Measurements from ENCODE around the gene FOXO3.
"Not testable (repeated sequence)": the region's sequence is repeated elsewhere in the genome, so short reads cannot be mapped to it uniquely, and the experiment has no call there.

FOXO3 gene

DNA sequence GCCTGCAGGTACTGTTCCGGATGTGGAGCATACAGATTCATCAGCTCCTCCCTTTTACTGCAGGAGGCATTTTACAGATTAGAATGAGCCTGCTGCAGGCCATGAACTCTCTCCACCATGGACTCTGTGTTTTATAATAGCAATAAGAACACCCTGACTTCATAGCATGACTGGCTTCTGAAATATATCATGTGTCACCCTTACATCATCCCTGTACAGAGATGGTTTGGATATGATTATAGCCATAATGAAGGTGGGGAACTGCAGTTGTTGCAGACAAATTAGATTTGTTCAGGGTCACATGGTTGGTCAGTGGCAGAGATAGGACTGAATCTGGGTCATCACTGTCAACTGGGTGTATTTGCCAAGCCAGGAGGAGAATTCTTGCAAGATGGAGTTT is 100.7 kb downstream of the FOXO3 start:
- DNase-seq (ENCODE audit: low read depth), result no peak

DNA sequence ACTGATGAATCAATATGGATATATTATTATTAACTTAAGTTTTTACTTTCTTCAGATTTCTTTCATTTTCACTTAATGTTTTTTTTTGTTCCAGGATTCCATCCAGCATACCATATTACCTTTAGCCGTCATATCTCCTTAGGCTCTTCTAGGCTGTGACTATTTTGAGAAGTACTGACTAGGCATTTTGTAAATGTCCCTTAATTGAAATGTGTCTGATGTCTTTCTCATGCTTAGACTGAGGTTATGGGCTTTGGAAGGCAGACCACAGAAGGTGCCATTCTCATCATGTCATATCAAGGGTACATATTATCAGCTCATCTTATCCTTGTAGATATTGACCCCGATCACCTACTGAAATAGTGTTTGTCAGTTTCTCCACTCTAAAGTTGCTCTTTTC is 101.3 kb downstream of the FOXO3 start:
- no peak for DNase-seq (ENCODE audit: low read depth)

DNA sequence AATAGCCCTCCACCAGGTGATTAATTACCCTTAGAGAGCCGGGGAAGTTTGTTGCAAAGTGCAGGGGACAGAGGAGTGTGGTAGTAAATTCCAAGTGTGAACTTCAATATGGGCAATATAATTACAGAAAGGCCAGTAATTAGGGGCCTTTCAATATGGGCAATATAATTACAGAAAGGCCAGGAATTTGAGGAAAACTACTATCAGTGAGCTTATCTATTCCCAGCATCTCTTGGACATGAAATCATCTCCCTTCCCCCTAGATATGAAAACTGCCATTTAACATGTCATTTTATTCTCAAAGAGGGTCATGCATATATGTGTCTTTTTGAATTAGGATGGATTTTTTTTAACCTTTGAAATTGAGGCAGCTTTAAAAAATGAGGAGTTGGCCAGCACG is 102.0 kb downstream of the FOXO3 start:
- DNase-seq (ENCODE audit: low read depth), result no peak

DNA sequence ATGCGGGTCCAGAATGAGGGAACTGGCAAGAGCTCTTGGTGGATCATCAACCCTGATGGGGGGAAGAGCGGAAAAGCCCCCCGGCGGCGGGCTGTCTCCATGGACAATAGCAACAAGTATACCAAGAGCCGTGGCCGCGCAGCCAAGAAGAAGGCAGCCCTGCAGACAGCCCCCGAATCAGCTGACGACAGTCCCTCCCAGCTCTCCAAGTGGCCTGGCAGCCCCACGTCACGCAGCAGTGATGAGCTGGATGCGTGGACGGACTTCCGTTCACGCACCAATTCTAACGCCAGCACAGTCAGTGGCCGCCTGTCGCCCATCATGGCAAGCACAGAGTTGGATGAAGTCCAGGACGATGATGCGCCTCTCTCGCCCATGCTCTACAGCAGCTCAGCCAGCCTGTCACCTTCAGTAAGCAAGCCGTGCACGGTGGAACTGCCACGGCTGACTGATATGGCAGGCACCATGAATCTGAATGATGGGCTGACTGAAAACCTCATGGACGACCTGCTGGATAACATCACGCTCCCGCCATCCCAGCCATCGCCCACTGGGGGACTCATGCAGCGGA is 102.9 kb downstream of the FOXO3 start:
- not testable (repeated sequence) for DNase-seq (ENCODE audit: low read depth)

DNA sequence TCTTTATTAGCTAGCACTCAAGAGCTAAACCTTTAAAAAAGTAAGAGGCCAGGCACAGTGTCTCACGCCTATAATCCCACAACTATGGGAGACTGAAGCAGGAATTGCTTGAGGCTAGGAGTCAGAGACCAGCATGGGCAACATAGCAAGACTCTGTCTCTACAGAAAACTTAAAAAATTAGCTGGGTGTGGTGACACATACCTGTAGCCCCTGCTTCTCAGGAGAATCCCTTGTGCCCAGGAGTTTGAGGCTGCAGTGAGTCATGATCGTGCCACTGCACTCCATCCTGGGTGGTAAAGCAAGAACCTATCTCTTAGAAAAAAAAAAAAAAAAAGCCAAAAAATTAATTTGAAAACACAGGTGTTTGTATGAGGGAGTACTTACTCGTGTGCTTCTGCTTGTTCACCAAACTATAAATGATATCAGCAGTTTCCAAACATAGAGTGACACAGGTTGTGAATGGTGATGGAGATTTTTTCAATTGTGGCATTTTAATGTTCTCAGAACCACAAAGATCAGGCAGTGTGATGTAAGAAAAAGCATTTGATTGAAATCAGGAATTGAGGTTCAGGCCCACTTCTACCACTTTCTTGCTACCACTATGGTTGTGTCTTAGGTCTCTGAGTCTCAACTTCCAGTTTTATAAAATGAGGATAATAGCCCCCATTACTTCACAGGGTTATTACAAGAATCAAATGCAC is 104.9 kb downstream of the FOXO3 start:
- DNase-seq (ENCODE audit: low read depth), result no peak

DNA sequence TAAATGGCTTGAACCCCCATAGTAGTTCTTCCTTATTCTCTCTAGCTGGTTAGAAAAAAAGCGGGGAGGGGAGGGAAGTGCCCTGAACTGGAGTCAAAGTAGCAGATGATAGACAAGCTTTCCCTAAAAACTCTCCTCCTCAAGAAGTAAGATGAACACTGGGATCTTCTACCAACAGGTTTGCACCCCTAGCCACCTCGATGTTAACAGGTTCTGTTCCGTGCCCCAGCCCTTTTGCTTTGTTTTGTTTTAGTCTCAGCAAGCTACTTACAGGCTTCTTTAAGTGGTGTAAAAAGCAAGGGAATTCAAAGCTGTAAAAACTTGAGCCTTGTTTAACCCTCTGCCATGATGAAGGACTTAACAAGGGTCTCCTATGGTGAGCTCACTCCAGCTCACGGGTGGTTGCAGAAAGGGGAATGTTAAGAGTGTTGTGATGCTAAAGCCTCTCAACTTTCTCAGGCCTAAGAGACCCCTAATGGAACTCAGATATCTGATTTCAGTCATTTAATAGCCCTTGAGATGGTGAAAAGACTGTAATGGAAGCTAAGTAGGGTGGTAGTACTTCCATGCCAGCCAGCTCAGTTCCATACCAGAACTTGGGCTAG is 106.0 kb downstream of the FOXO3 start:
- no peak for DNase-seq (ENCODE audit: low read depth)

DNA sequence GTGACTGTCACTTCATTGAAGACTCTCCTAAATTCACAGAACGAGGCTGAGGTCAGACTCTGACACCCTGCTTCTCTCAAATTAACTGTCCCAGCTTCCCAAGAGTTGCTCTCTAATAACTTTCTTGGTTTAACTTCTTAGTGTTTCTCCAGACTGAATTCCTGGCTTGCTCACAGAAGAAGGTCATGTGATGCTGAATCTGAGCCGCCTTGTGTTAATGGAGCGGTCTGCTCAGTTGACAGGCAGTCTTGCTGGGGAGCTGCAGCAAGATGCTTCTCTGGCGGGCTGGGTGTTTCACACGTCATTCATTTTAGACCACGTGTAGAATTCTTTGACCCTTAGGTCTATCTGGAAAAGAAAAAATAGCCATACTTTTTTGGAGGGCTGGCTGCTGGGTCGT is 107.3 kb downstream of the FOXO3 start:
- DNase-seq (ENCODE audit: low read depth), result no peak

DNA sequence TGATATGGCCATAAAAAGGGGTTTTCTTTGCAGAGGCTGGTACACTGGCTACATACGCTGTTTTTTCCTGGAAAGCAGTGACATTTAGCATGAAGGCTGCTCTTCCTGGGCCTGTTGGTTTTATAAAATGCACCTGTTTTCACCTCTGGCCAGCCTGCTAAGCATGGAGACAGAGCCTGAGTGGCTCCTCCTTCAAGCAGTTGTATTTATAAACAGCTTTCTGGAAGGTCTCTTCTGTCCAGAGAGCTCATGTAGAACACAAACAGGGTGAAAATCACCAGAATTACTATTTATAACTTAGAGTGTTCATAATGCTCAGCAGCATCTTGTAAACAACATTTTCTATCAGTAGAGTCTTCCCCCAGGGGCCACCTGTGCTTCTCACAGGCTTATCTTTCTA is 109.0 kb downstream of the FOXO3 start:
- DNase-seq (ENCODE audit: low read depth), result no peak

DNA sequence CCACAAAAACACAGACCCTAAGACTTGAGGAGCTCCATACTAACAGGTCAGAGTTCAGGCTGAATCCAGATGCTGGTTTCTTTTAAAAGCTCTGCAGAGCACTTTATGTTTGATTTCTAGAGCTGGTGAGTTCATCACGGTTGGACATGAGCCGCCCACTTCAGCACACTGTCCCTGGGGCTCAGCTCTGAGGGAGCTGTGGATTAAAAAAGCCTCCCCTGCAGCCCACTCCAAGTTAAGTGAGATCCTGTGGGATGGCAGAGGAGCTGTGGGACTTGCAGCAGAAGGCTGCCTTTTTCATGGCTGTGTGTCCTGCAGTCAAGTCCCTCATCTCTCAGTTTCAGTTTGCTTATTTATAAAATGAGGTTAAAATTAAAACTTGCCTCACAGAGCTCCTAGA is 110.5 kb downstream of the FOXO3 start:
- DNase-seq (ENCODE audit: low read depth), result no peak

DNA sequence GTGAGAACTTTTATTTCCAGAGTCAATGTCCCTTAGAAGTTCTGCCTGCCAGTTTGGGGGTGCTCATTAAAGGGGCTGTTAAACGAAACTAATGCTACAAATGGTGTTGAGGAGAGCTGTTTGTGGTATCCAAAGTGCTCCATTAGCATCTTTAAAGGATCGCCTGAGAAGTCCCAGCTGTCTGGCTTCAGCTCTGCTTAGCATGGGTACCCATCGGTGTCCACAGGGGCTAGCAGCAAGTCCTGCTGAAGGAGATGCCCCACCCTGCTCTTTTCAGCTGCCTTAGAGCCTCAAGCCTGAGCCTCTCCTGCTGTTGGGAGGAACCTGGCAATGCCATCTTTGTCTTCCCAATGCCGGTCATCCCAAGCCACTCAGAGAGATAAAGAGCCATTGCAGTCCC is 111.1 kb downstream of the FOXO3 start:
- DNase-seq (ENCODE audit: low read depth), result no peak

DNA sequence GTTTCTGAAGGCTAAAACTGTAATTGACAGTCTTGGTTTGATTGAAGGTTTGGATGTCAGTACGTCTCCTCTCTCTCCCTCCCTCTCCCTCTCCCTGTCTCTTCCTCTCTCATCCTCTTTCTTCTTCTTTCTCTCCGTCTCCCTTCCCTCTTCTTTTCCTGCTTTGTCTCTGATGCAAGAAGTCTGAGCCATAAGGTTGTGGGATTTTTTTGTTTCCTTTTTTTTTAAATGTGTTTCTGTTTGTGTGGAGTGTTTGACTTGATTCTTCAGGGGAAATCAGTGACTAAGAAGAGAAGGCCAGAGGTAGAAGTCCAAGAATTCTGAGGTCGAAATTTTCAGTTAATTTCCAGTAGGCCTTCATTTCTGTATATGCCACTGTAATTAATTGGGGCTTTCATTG is 111.9 kb downstream of the FOXO3 start:
- DNase-seq (ENCODE audit: low read depth), result no peak

DNA sequence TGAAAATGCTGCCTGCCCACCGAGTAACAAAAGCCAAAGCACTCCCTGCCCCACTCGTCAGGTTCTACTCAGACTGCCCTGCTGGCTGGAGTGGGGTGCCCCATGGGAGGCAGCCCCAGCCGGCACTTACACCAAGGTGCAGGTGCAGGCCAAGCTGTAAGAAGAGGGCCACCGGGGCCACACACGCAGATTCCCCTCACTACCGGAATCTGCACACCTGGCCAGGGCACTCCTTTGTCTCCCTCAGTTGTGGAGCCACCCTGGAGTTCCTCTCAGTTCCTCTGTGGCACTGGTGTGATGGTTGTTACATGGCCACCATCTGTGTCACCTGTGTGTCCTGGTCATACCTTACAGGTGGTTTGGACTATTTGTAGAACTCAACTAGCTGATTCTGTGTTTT is 112.4 kb downstream of the FOXO3 start:
- no peak for DNase-seq (ENCODE audit: low read depth)

DNA sequence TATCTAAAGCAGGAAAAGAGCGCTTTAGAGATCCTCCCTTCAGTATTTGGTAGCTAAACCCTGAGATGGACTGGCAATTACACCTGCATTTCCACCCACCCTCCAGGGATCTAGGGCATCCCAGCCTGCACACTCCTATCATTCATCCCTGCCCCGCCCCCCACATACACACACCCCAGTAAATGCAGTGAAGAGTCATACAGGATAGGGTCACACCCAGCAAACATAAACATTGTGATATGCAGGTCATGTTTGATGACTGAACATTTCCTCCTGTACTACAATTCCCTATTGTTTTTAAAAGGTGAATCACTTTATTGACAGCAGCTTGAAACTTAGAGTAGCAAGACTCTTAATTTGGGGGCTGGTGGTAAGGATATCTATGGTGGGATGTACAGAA is 112.9 kb downstream of the FOXO3 start:
- no peak for DNase-seq (ENCODE audit: low read depth)

DNA sequence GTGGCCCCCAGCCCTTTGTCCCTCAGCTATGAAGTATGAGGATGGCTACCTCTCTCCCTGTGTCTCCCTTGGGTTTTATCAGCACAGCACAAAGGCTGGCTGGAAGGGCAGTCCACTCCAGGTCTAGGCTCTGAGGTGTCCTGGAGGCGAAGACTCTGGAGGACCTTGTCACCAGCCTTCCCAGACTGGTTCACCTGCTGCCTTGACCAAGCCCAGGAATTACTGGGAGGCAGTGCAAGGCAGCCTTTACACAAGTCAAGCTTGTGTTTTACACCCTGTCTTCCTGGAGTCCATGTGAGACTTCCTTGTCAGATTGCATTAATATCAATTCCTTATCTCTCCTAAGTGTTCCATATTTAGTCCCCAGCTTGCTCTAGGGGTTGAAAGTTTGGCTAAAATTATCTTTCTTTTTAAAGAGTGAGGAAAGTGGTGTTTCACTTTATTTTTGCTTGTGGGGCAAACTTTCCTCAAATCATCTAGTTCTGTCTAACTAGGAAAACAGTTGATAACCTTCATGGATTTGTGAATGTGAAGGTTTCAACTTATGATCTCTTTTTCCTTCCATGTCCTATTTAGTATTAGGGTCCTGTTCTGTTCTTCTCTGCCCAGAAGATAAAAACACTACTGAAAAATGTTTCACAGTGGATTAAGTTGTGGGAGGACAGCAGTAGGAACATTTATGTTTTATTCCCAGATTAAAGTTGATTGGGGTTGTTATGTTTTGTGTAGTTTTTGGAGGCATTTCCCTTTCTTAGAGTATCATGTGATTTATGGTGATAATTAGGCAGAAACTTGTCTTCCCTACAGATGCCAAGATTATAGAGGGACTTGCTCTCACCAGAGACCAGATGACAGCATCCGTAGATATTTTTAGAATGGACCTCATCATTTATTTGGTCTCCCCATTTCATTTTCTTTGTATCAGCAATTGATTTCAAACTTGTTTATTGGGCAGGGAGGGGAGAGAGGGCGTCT is 114.8 kb downstream of the FOXO3 start:
- no peak for DNase-seq (ENCODE audit: low read depth)

DNA sequence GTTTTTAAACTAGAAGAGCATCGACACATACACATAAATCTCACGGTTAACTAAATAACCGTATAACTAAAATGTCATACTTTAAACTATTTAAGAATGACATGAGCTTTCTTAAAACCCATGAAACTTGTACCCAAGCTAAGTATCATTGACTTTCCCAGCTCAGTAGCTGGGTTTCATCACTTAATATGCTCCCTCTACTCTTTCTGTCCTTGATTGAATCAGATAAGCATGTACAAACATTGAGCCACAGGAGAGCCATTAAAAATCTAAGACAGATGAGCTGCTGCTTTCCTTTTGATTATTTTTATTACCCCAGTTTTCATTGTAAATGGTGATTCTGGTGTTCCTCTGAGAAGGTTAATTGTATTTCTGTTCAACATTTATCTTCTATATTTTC is 115.8 kb downstream of the FOXO3 start:
- no peak for DNase-seq (ENCODE audit: low read depth)

DNA sequence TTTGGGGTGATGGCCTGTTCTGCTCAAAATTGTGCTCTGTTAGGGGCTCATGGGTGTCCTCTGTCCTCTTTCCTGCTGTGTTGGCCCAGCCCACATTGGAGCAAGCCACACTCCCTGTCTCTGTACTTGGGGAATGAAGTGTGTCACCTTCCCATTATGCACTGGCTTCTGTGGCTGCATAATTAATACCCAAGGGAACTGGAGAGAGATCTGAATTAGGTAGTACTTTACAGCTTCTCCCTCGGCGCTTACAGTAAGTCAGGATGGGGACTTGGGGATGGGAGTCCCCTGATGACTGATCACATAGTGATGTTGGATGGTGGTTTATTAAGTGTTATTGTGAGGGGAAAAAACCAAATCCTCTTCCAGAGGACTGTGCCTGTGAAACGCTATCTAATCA is 116.6 kb downstream of the FOXO3 start:
- DNase-seq (ENCODE audit: low read depth), result no peak

DNA sequence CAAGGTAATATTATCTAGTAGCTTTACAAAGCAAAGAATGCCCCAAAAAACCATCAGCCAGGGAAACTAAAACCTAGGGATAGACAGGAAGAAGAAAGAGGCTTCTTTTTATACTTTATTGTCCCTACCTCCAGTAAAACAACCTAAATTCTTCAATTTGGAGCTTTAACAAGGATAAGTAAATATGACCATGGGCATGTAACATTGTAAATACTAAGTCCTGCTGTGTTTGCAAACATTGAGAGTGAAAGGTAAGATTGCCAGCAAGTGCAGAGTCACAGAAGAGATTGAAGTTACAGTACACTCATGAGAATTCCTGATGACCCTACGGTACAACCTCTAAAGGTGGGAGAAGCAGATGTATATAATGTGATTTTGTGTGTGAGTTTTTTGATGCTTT is 117.2 kb downstream of the FOXO3 start:
- no peak for DNase-seq (ENCODE audit: low read depth)

DNA sequence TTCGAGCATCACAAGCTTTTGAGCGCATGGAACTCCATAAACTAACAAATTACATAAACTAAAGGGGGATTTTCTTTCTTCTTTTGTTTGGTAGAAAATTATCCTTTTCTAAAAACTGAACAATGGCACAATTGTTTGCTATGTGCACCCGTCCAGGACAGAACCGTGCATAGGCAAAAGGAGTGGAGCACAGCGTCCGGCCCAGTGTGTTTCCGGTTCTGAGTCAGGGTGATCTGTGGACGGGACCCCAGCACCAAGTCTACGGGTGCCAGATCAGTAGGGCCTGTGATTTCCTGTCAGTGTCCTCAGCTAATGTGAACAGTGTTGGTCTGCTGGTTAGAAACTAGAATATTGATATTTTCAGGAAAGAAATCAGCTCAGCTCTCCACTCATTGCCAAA is 119.6 kb downstream of the FOXO3 start:
- not testable (repeated sequence) for DNase-seq (ENCODE audit: low read depth)

DNA sequence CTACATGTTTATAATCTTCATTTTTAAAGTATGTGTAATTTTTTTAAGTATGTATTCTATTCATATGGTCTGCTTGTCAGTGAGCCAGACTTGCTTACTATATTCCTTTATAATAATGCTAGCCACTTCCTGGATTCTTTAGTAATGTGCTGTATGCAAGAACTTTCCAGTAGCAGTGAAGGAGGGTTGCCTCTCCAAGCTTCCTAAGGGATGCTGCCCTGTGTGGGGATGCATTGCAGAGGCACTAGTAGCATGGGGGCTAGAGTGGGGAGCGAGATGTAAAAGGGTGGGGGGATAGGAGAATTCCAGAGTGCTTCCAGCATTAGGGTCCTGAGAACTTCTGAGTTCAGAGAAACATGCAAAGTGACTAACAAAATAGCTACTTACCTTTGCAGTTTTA is 121.0 kb downstream of the FOXO3 start:
- not testable (repeated sequence) for DNase-seq (ENCODE audit: low read depth)

DNA sequence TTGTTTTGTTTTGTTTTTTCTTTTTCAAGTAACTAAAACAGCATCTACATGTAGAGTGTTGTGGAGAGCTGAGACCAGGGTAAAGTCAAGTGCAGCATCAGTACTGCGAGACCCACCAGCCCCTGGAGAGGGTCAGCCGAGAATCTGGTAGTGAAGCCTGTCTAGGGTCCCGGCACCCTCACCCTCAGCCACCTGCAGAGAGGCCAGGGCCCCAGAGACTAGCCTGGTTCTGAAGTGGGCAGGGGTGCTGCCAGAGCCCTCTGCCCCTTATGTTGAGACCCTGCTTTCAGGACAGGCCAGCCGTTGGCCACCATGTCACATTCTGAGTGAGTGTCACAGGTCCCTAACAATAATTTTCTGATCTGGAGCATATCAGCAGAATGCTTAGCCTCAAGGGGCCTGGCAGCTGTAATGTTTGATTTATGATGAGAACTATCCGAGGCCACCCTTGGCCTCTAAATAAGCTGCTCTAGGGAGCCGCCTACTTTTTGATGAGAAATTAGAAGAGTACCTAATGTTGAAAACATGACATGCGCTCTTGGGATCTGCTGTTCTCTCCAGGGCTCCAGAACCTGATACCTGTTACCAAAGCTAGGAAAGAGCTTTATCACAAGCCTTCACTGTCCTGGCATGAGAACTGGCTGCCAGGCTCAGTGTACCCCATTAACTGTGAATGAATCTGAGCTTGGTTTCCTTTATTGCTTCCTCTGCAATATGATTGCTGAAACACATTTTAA is 121.8 kb downstream of the FOXO3 start:
- DNase-seq (ENCODE audit: low read depth), result not testable (repeated sequence)

DNA sequence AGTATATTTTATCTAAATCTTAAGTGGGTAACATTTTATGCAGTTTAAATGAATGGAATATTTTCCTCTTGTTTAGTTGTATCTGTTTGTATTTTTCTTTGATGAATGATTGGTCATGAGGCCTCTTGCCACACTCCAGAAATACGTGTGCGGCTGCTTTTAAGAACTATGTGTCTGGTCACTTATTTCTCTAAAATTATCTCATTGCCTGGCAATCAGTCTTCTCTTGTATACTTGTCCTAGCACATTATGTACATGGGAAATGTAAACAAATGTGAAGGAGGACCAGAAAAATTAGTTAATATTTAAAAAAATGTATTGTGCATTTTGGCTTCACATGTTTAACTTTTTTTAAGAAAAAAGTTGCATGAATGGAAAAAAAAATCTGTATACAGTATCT is 123.3 kb downstream of the FOXO3 start:
- not testable (repeated sequence) for DNase-seq (ENCODE audit: low read depth)

DNA sequence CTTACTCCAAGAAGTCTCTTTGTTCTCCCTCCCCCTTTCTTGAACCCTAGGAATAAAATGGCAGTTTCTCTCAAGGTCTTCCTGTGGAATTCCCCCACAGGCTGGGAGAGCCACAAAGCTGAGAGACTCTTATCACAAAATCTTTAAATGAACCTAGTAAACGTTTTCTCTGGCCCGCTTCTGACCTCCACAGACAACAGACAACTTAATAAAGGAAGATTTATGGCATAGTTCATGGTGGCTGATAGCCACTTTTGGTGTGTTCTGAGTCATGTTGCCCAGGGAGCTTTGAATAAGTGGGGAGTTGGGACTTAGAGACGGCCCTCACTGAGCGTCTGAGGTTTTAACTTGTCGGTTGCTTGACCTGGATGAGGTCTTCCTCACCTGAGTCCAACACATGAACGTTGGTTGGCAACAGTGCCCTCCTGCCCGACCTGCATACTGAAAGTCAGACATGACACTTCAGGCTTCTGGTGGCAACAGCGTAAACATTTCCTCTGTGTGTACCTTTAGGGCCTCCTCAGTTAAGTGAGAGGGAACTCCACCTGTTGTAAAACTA is 124.1 kb downstream of the FOXO3 start:
- no peak for DNase-seq (ENCODE audit: low read depth)

Data from GM04503 (cell line).